OCI-M2 (cell line): ENCODE measurements around the gene CAST.

Experiments used
- DNase-seq: peaks from one replicate; lab custom pipeline; 2025; ENCODE audit not compliant: unreplicated experiment; lab: John Stamatoyannopoulos, UW

CAST gene

DNA sequence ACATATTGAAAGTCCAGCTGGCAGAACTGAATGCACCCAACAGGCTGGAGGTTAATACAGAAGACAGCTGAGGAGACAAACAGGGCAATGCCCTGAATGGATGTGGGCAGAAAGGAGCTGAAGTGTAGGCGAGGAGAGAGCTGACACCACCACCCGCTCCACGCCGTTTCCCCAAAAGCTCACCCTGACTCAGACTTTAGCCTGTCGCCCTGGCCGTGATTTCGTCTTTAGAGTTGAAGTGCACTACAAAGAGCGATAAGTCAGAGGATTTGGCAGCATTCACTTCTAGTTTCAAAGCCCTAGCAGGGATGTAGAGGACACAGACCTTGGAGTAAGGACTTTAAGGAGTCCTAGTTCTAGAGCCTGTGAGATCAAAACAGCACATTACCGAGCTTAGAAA is 147.7 kb downstream of the CAST start:
- no peak for DNase-seq

DNA sequence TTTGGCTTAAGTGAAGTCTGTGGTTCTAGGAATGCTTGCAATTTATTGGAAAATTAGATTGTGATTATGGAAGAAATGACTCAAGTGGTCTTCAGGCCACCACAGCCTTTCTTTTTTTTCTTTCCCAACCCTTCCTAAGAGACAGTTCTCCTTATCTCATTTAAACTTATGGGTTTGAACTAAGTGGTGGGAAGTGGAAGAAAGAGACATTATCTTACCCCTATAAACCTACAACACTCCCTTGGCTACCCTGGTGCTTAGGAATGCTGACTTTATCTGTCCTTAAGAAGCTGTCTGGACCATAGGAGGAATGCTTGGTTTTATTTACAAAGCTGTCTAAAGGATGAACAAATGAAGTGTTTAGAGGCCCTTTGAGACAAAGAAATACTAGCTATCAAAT is 150.7 kb downstream of the CAST start:
- DNase-seq: peak; percentile 19

DNA sequence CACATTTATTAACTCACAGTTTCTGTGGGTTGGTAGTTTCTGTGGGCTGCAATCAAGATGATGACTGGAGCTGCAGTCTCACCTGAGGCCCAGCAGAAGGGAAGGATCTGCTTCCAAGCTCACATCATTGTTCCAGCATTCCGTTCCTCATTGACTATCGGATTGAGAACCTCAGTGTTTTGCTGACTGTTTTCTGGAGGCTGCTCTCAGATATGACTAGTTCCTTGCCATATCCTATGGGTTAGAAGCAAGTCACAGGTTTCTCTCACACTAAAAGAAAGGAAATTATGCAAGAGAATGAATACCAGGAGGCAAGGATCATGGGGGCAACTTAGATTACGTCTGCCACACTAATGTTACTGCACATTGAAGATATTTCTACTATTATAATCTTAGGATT is 151.9 kb downstream of the CAST start:
- DNase-seq: no peak

DNA sequence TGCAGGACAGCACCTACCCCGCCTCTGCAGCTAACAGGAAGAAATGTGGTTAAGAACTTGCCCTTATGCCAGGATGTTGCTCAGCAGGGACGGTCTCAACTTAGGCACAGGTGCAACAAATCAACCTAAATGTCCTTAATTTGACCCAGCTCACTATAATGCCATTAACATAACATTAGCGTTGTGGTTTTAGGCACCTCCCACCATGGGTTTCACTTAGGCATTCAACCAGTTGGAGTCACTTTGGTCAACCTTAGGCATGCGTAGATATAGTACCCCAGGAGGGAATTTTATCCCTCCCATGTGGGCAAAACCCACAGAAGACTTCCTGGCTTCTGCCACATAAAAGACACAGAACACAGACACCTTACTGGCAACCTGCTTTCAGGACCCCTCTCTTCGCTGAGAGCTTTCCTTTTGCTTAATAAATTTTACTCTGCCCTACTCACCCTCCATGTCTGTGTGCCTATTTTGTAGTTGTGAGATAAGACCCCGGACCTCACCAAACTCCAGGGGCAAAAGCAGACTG is 154.3 kb downstream of the CAST start:
- DNase-seq: no peak

DNA sequence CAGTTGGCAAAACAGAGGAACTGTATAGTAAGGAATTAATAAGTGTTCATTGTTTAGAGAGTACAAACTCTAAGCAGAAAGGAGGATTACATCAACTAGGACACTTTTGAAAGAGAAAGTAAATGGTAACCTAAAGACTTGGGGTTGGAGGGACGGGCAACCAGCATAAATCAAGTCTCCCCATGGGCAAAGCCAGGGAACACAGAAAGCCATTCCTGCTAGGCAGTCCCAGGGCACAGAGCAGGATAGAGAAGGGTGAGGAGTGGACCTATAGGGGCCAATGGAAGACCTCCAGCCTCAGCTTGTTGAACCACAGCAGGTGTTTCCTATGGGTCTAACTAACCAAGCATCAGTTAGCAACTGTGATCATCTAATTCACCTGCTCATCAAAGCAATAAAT is 154.8 kb downstream of the CAST start:
- no peak for DNase-seq

DNA sequence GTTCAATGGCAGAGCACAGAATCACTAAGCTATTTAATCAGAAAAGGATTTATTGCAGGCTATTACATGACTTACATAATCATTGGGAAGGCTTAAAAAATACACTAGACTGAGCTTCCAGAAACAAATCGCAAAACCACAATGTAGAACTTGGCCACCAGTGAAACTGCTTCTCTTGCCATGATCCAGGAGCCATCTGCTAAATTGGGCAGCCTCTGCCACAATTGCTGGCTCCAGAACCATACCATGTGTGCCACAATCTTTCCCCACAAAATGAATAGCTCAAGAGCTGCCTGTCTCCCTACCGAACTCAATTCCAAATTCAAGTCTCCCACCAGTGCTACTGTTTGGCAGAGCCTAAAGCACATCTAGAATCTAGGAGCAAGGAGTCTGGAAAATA is 155.3 kb downstream of the CAST start:
- DNase-seq: no peak

DNA sequence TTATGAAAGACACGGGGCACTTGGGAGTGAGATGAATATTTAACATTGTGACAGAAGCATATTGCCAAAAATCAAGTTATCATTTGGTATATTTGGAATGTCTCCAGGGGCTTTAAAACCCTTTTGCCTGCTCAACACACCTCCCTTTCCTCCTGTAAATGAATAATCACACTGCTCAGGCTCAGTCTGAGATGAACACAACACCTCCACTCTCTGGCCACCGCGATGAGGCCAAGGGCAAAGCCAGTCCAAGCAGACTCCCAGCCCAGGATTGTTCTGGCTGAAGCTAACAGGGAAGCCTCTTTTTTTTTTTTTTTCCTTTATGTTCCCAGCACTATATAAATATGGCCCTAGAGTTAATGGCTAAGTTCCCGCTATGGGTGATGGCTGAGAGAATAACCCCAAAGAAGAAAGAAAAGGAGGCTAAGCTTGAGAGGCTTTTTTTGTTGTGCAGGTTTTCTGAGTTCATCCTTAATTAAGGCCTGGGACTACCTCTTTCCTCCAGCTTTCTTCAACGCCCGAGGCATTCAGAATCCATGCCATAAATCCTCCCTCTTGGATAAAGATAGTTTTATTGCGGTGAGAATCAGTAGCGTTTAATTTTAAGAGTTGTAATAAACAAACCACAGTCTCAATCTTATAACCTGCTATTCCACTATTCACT is 156.1 kb downstream of the CAST start:
- no peak for DNase-seq

DNA sequence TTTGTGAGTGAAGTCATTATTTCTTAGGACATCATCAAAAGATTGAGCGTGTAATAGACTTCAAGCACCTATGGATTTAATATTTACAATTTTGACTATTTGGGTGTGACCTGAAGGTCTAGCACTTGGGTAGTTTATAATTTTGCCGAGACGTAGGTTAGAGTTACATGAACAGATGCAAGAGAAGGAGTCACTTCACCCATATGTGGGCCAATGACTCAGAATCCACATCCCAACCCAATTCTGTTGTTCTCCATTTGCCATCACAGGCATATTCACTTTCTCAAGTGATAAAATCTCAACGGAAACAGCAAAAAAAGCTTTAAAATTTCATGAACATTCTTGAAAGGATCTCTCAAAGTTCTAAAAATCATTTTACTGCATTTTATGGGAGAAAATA is 157.6 kb downstream of the CAST start:
- DNase-seq: no peak

GRCh38 chr5:96821260-96821916 is 159.2 kb downstream of the CAST start:
- DNase-seq: no peak

DNA sequence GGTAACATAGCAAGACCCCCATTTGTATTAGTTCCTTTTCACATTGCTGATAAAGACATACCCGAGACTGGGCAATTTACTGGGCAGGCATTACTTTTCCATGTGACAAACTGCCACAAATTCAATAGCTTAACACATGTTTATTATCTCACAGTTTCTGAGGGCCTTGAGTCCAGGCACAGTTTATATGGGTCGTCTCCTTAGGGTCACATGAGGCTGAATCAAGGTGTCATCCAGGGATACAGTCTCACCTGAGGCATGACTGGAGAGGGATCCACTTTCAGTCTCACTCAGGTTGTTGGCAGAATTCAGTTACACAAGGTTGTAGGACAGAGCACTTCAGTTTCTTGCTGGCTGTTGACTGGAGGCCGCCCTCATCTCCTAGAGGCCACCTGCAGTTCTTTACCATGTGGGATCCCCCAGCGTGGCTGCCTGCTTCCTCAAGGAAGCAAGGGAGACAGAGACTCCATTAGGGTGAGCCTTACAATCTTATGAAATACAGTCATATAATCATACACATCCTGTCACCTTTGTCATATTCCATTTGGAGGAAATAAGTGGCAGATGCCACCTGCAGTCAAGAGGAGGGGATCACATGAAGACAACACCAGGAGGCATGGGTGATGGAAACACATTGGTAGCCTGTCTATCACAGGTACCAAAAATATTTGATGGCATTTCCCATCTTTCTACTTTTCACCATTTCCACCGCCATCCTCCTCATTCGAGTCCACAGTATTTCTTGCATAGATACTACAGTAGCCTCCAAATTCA is 160.7 kb downstream of the CAST start:
- DNase-seq: no peak

DNA sequence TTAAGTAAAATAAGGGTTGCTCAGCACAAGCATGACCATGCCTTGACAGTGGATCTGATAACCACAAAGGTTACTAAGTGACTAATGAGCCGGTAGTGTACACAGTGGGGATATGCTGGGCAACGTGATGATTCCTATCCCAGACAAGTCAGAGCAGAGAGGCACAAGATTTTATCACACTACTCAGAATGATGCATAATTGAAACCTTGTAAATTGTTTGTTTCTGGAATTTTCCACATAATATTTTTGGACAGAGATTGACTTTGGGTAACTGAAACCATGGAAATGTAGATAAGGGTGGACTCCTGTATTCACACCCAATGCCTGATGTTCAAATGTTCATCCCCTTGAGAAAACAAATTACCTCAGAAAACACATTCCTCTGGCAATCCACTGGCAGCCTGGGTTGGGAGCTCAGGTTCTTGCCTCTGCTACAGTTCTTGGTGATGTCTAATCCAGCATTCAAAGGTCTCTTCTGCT is 161.8 kb downstream of the CAST start:
- no peak for DNase-seq
